GM12891 (cell line): ENCODE results near the gene PLXND1.

ENCODE experiments used
- POLR2A ChIP-seq: IDR thresholded peaks from 2 replicates; pipeline ENCODE4 v1.6.1; 2011; ENCODE audit warnings: low read depth, low read length, control low read depth
- POLR2AphosphoS5 ChIP-seq: IDR thresholded peaks from 2 replicates; pipeline ENCODE4 v1.6.1; 2011; ENCODE audit warnings: low read depth, low read length, control low read depth
- POU2F2 ChIP-seq: IDR thresholded peaks from 2 replicates; pipeline ENCODE4 v1.6.1; 2011; ENCODE audit warnings: low read depth, mild to moderate bottlenecking, control low read depth, low read length, moderate library complexity
- TAF1 ChIP-seq: IDR thresholded peaks from 2 replicates; pipeline ENCODE4 v1.6.1; 2011; ENCODE audit warnings: low read depth, low read length, control low read depth

- no peak for TF ChIP-seq TAF1
- no peak for TF ChIP-seq POLR2AphosphoS5
- no peak for TF ChIP-seq POLR2A
- no peak for TF ChIP-seq POU2F2
These were observed 79.2 kb downstream of the PLXND1 start for GRCh38 chr3:129527262-129527661.
